ENCODE results near the gene MYO19. TPM values are rescaled to one million over a fixed set of nuclear protein-coding genes. Genes with fewer than 3 reads are reported as not detected.

The MYO19 gene
- total and polyA plus RNA-seq, 2 of the 8 experiments (the other 6 are each of a cell fraction or from before 2014, with no cell fraction given): 126 to 163 TPM

- TF ChIP-seq SIN3A (conservative IDR thresholded peaks at IDR 0.05 in 1 of 2, IDR thresholded peaks at IDR 0.05 in 1 of 2; ENCODE audit: low read depth in 1 of 2, low read length in 2 of 2) (no peak), ATF2 (IDR thresholded peaks at IDR 0.05; ENCODE audit: low read length) (no peak), KDM4A (IDR thresholded peaks at IDR 0.05; ENCODE audit: low read depth, low read length, severe bottlenecking) (no peak)
Observed at GRCh38 chr17:36510636-36511035, 24.0 kb downstream of the MYO19 start (continued).

Data from H1 (cell line).